Trophoblast cell (in vitro differentiated cells and primary cell): Measurements from ENCODE around the gene ADGRF1.
"Not testable (repeated sequence)": the region's sequence is repeated elsewhere in the genome, so short reads cannot be mapped to it uniquely, and the experiment has no call there.

Source experiments
- DNase-seq, 2 donors: peaks; one replicate each; pipeline ENCODE4 v3.0.0-alpha.2; 2016
- H2AFZ ChIP-seq: 2 replicates; pipeline ENCODE4 v1.6.1; 2013; ENCODE audit warnings: low read length, moderate library complexity, mild to moderate bottlenecking; ENCODE audit not compliant: insufficient read depth, poor library complexity
- H2AK5ac ChIP-seq: 2 replicates; pipeline ENCODE4 v1.6.1; 2013; ENCODE audit warnings: mild to moderate bottlenecking, low read length
- H2BK120ac ChIP-seq: 2 replicates; pipeline ENCODE4 v1.6.1; 2013; ENCODE audit warnings: low read length, mild to moderate bottlenecking, moderate library complexity; ENCODE audit not compliant: insufficient read depth, poor library complexity
- H2BK12ac ChIP-seq: 2 replicates; pipeline ENCODE4 v1.6.1; 2013; ENCODE audit warnings: mild to moderate bottlenecking, low read length, moderate library complexity
- H2BK5ac ChIP-seq: 2 replicates; pipeline ENCODE4 v1.6.1; 2013; ENCODE audit warnings: low read length, low read depth, moderate library complexity, mild to moderate bottlenecking; ENCODE audit not compliant: poor library complexity
- H3K14ac ChIP-seq: 2 replicates; pipeline ENCODE4 v1.6.1; 2013; ENCODE audit warnings: mild to moderate bottlenecking, low read length
- H3K18ac ChIP-seq: 2 replicates; pipeline ENCODE4 v1.6.1; 2013; ENCODE audit warnings: mild to moderate bottlenecking, low read length
- H3K23ac ChIP-seq: 2 replicates; pipeline ENCODE4 v1.6.1; 2013; ENCODE audit warnings: low read length
- H3K27ac ChIP-seq: 2 replicates; pipeline ENCODE4 v1.5.1; 2013; ENCODE audit warnings: low read depth, mild to moderate bottlenecking, inconsistent platforms, low read length, moderate library complexity
- H3K27me3 ChIP-seq: 2 replicates; pipeline ENCODE4 v1.6.1; 2013; ENCODE audit warnings: inconsistent platforms, mild to moderate bottlenecking, low read length, moderate library complexity; ENCODE audit not compliant: insufficient read depth
- H3K36me3 ChIP-seq, 2 experiments: 1 replicate in 1 of 2; 2 replicates in 1 of 2; pipeline ENCODE4 v1.6.1; 2013; ENCODE audit warnings: low read length in 2 of 2, mild to moderate bottlenecking in 2 of 2, moderate library complexity in 1 of 2; ENCODE audit not compliant: insufficient read depth in 2 of 2, control insufficient read depth in 1 of 2
- H3K4ac ChIP-seq: 2 replicates; pipeline ENCODE4 v1.6.1; 2013; ENCODE audit warnings: low read depth, mild to moderate bottlenecking, low read length, moderate library complexity
- H3K4me1 ChIP-seq, 2 experiments: 1 replicate in 1 of 2; 2 replicates in 1 of 2; pipeline ENCODE4 v1.6.1; 2013; ENCODE audit warnings: low read length in 2 of 2, mild to moderate bottlenecking in 2 of 2, moderate library complexity in 1 of 2; ENCODE audit not compliant: insufficient read depth in 2 of 2, control insufficient read depth in 1 of 2
- H3K4me2 ChIP-seq: 2 replicates; pipeline ENCODE4 v1.6.1; 2013; ENCODE audit warnings: inconsistent platforms, mild to moderate bottlenecking, low read length, moderate library complexity
- H3K4me3 ChIP-seq: 2 replicates; pipeline ENCODE4 v1.5.1; 2013; ENCODE audit warnings: mild to moderate bottlenecking, low read depth, low read length, inconsistent platforms
- H3K79me1 ChIP-seq: one replicate; pipeline ENCODE4 v1.6.1; 2013; ENCODE audit warnings: low read length
- H3K79me2 ChIP-seq: 2 replicates; pipeline ENCODE4 v1.6.1; 2013; ENCODE audit warnings: low read length, mild to moderate bottlenecking; ENCODE audit not compliant: control insufficient read depth, insufficient read depth, poor library complexity
- H3K9ac ChIP-seq: 2 replicates; pipeline ENCODE4 v1.6.1; 2013; ENCODE audit warnings: mild to moderate bottlenecking, low read length
- H3K9me3 ChIP-seq: 2 replicates; pipeline ENCODE4 v1.6.1; 2013; ENCODE audit warnings: low read depth, mild to moderate bottlenecking, control low read depth, inconsistent platforms, low read length; ENCODE audit not compliant: insufficient read depth
- H4K12ac ChIP-seq: 2 replicates; pipeline ENCODE4 v1.6.1; 2013; ENCODE audit warnings: low read depth, mild to moderate bottlenecking, low read length, moderate library complexity
- H4K8ac ChIP-seq: 2 replicates; pipeline ENCODE4 v1.6.1; 2013; ENCODE audit warnings: low read depth, mild to moderate bottlenecking, low read length, moderate library complexity
- H4K91ac ChIP-seq: one replicate; pipeline ENCODE4 v1.6.1; 2013; ENCODE audit warnings: low read depth, mild to moderate bottlenecking, low read length, moderate library complexity
- WGBS: extraction: QIAGEN DNeasy Blood & Tissue Kit; methylation state at CpG from one replicate; pipeline ENCODE4 v1.1.7; 2013; ENCODE audit warnings: missing lambda C conversion rate; ENCODE audit not compliant: insufficient read length, insufficient coverage; ENCODE audit errors: extremely low coverage; 5-methylcytosine and 5-hydroxymethylcytosine counted together

ADGRF1 gene

DNA sequence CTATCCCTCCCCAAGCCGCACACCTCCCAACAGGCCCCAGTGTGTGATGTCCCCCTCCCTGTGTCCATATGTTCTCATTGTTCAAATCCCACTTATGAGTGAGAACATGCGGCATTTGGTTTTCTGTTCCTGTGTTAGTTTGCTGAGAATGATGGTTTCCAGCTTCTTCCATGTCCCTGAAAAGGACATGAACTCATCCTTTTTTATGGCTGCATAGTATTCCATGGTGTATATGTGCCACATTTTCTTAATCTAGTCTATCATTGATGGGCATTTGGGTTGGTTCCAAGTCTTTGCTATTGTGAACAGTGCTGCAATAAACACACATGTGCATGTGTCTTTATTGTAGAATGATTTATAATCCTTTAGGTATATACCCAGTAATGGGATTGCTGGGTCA lies 12.2 kb upstream of the ADGRF1 start:
- not testable (repeated sequence) for H3K27ac ChIP-seq, DNase-seq, H3K79me2 ChIP-seq

GRCh38 chr6:47048638-47049037 lies 6.5 kb upstream of the ADGRF1 start:
- no peaks in the 10 kb centered on the region for H3K27me3 ChIP-seq
- H4K8ac ChIP-seq = no peak overlapping the region
- H3K4me1 ChIP-seq = peaks cover 0 to 7% of the 10 kb centered on the region in 2 experiments
- H3K9ac ChIP-seq = no peak overlapping the region
- no peak overlapping the region for H4K12ac ChIP-seq
- no peaks in the 10 kb centered on the region for H3K9me3 ChIP-seq
- H2BK120ac ChIP-seq = no peak overlapping the region
- H3K14ac ChIP-seq = no peak overlapping the region
- no peak overlapping the region for H2AK5ac ChIP-seq
- H3K27ac ChIP-seq = no peak overlapping the region
- peaks cover 2% of the 10 kb centered on the region for H3K79me1 ChIP-seq
- no peak overlapping the region for H3K4ac ChIP-seq
- H2AFZ ChIP-seq = no peak overlapping the region
- no peak overlapping the region for H3K23ac ChIP-seq
- no peak for DNase-seq
- H3K4me2 ChIP-seq = no peak overlapping the region
- H3K18ac ChIP-seq = no peak overlapping the region
- no peaks in the 10 kb centered on the region for H3K36me3 ChIP-seq
- H2BK12ac ChIP-seq = no peak overlapping the region
- no peak overlapping the region for H2BK5ac ChIP-seq
- H3K4me3 ChIP-seq = no peak overlapping the region
- no peak overlapping the region for H4K91ac ChIP-seq
- no peaks in the 10 kb centered on the region for H3K79me2 ChIP-seq

More for the DNA sequence above, 12.2 kb upstream of the ADGRF1 start:
- no CpG with 5 or more reads among the region's 2 CpGs for WGBS
- H2AK5ac ChIP-seq, H2BK5ac ChIP-seq, H3K9ac ChIP-seq, H3K9me3 ChIP-seq, H3K4me2 ChIP-seq, H4K12ac ChIP-seq, H2BK12ac ChIP-seq, H3K14ac ChIP-seq, H4K91ac ChIP-seq, H3K18ac ChIP-seq, H3K79me1 ChIP-seq, H3K23ac ChIP-seq, H4K8ac ChIP-seq, H3K36me3 ChIP-seq, H3K27me3 ChIP-seq, H2BK120ac ChIP-seq, H3K4me1 ChIP-seq, H2AFZ ChIP-seq, H3K4ac ChIP-seq, H3K4me3 ChIP-seq: not testable (repeated sequence)

- Histone ChIP-seq H2BK12ac (no peak overlapping the region), H3K18ac (no peak overlapping the region), H3K14ac (no peak overlapping the region), H3K4ac (no peak overlapping the region), H2AFZ (no peak overlapping the region), H2AK5ac (no peak overlapping the region), H3K4me3 (no peak overlapping the region), H3K27ac (no peak overlapping the region), H3K79me1 (peaks cover 2% of the 10 kb centered on the region), H3K9ac (no peak overlapping the region), H3K23ac (no peak overlapping the region), H3K4me2 (peak overlapping the region; percentile 18), H3K79me2 (no peaks in the 10 kb centered on the region), H3K36me3 (no peaks in the 10 kb centered on the region), H3K9me3 (no peaks in the 10 kb centered on the region), H3K4me1 (peaks cover 0 to 7% of the 10 kb centered on the region in 2 experiments), H2BK120ac (no peak overlapping the region), H2BK5ac (no peak overlapping the region), H4K8ac (no peak overlapping the region), H3K27me3 (no peaks in the 10 kb centered on the region), H4K91ac (no peak overlapping the region), H4K12ac (no peak overlapping the region)
- peak; percentile 73 to 93 for DNase-seq
- no CpG with 5 or more reads among the region's 9 CpGs for whole genome bisulfite sequencing
Measured at GRCh38 chr6:47047479-47048407, 5.6 kb upstream of the ADGRF1 start.

- Histone ChIP-seq H3K27ac (no peak overlapping the region), H2BK12ac (no peak overlapping the region), H3K4me2 (peak overlapping the region; percentile 18), H4K91ac (no peak overlapping the region), H4K8ac (peak overlapping the region; percentile 17), H4K12ac (no peak overlapping the region), H3K4ac (no peak overlapping the region), H2AK5ac (no peak overlapping the region), H3K27me3 (no peaks in the 10 kb centered on the region), H2AFZ (no peak overlapping the region), H2BK5ac (no peak overlapping the region), H3K4me1 (peaks cover 0 to 7% of the 10 kb centered on the region in 2 experiments), H3K18ac (no peak overlapping the region), H3K9ac (no peak overlapping the region), H3K4me3 (no peak overlapping the region), H3K36me3 (no peaks in the 10 kb centered on the region), H3K79me2 (no peaks in the 10 kb centered on the region), H3K9me3 (no peaks in the 10 kb centered on the region), H3K14ac (no peak overlapping the region), H3K79me1 (peaks cover 2% of the 10 kb centered on the region), H2BK120ac (peak overlapping the region; percentile 52), H3K23ac (no peak overlapping the region)
- WGBS = no CpG with 5 or more reads among the region's 3 CpGs
- no peak for DNase-seq
Measured at GRCh38 chr6:47047097-47047478, 5.0 kb upstream of the ADGRF1 start.
